Measurements from ENCODE around the gene HPX. TPM values are rescaled to one million over a fixed set of nuclear protein-coding genes. Genes with fewer than 3 reads are reported as not detected.

HPX gene
- total and polyA plus RNA-seq, 4 experiments from 2014 or later: 0.83 to 1.3 TPM; not detected in 2

DNA sequence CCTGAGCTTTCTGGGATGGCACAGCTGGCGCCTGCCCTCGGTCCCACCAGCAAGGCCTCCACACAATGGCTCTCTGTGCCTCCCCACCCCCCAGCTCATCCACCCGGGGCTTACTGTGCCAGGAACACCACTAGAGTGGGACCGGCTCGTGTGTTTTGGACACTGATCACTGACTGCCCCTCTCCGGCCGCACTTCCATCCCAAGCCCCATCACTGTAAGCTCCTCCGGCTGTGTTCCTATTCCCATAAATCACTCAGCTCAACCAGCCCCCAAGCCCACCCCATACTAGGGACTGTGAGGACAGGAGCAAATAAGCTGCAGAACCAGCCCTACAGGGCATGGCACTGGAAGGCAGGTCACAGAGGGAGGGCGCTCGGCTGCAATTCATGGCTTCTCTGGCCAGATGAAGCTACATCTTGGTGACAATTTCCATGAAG is 29.2 kb downstream of the HPX start:
- H3K4me1 Mint-ChIP-seq: peaks cover 29 to 36% (median 32%) of the 10 kb centered on the region in 4 donors
- POLR2A ChIA-PET (ENCODE audit: partially characterized antibody): interaction anchor here (16.3 kb wide), 1 partner anchor 15 kb away, joined by 503 read pairs; the partner anchor contains the start of gene SMPD1
- peaks cover 70% of the 10 kb centered on the region for H3K4me1 ChIP-seq (ENCODE audit: insufficient read depth, low read length)
- no peaks in the 10 kb centered on the region for H3K9me3 ChIP-seq (ENCODE audit: control insufficient read depth in 1 of 2, low read length in 2 of 2)
- peaks cover 17 to 25% of the 10 kb centered on the region in 2 donors for H3K36me3 Mint-ChIP-seq
- no peak overlapping the region for H3K4me3 ChIP-seq (ENCODE audit: low read length in 2 of 2)
- H3K27ac Mint-ChIP-seq: peak overlapping the region in 4 of 7 donors; percentile 7 to 68 (median 30)
- H3K4me3 Mint-ChIP-seq: no peak overlapping the region
- H3K27me3 Mint-ChIP-seq: no peaks in the 10 kb centered on the region
- no peaks in the 10 kb centered on the region for H3K9me3 Mint-ChIP-seq
- DNase-seq: no peak
- no peak overlapping the region for H3K27ac ChIP-seq (ENCODE audit: low read depth, low read length)
- H3K36me3 ChIP-seq (ENCODE audit: insufficient read depth, low read length): peaks cover 17% of the 10 kb centered on the region
- H3K27me3 ChIP-seq (ENCODE audit: insufficient read depth, low read length): no peaks in the 10 kb centered on the region
- CTCF ChIA-PET (ENCODE audit: partially characterized antibody): interaction anchor here (0.7 to 1.4 kb wide), 5 partner anchors 9 to 58 kb away, joined by 3 to 6 read pairs (median 3); no protein-coding TSS in a partner anchor
- intact Hi-C loops (cut with micrococcal nuclease): loop anchor here (10.0 kb wide), 1 partner anchor 203 kb away; the partner anchor contains the start of genes TAF10 and TPP1

DNA sequence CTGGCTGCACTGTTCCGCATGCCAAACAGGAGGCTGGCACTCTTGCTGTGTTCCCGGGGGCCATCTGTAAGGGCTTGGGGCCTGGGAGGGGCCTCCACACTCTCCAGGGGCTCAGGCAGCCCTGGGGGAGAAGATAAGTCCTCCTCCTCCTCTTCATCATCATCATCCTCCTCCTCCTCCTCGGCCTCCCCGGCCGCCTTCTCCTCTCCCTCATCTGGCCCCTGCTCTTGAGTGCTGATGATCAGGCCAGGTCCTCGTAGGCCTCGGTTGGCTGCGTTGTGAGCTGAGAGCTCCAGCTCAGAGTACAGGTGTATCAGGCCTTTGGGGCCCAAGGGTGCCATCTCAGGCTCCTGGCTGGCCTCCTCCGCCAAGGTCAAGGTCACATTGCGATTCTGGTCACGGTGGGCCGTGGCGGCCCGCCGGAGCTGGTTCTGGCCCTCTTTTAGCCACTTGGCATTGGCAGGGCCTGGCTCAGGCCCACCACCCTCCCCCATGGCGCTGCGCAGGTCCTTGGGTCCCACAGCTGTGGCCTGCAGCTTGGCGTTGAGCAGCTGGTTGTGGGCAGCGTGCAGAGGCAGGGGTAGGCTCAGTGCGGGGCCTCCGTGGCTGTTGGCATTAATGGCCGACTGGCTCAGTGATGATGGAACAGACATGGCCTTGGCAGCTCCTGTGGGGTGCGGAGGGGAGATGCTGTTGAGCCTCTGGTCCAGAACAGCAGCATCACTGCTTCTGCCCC is 29.9 kb downstream of the HPX start:
- Histone ChIP-seq H3K4me3 (ENCODE audit: low read length in 2 of 2) (no peak overlapping the region), H3K4me1 (ENCODE audit: insufficient read depth, low read length) (peaks cover 70% of the 10 kb centered on the region), H3K27me3 (ENCODE audit: insufficient read depth, low read length) (no peaks in the 10 kb centered on the region), H3K27ac (ENCODE audit: low read depth, low read length) (no peak overlapping the region), H3K9me3 (ENCODE audit: control insufficient read depth in 1 of 2, low read length in 2 of 2) (no peaks in the 10 kb centered on the region), H3K36me3 (ENCODE audit: insufficient read depth, low read length) (peaks cover 17% of the 10 kb centered on the region)
- intact Hi-C loops (cut with micrococcal nuclease): loop anchor here (10.0 kb wide), 1 partner anchor 204 kb away; the partner anchor contains the start of genes TAF10 and TPP1
- Mint-ChIP-seq H3K4me1 (peaks cover 36 to 44% (median 39%) of the 10 kb centered on the region in 4 donors), H3K36me3 (peaks cover 17 to 27% of the 10 kb centered on the region in 2 donors), H3K9me3 (no peaks in the 10 kb centered on the region), H3K27me3 (no peaks in the 10 kb centered on the region), H3K27ac (peak overlapping the region in 4 of 7 donors; percentile 22 to 80 (median 25)), H3K4me3 (peak overlapping the region in 1 of 8 donors; percentile 23)
- no peak for DNase-seq
- POLR2A ChIA-PET (ENCODE audit: partially characterized antibody): interaction anchor here (2.0 to 16.3 kb wide), 2 partner anchors 9 to 15 kb away, joined by 9 to 503 read pairs; partner anchors contain the start of genes APBB1 and SMPD1
- CTCF ChIA-PET (ENCODE audit: partially characterized antibody): interaction anchor here (0.7 to 2.3 kb wide), 5 partner anchors 18 to 57 kb away, joined by 3 to 7 read pairs (median 4); no protein-coding TSS in a partner anchor

DNA sequence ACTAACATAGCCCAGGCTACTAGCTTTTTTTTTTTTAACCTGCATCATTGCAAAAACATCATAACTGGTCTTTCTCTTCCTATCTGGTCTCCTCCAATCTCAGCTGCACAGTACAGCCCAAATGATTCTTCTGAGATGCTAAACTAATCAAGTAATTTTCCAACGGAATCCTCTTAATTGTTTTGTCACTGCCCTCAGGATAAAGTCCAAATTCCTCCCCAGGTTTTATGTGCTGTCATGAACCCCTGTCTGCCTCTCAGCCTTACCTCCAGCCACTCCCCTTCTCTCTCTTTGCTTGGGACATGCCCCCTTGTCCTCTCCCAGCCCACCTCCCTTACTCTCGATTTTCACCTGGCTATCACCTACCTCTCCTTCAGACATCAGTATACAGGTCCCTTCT is 34.4 kb downstream of the HPX start:
- Histone ChIP-seq H3K4me1 (ENCODE audit: insufficient read depth, low read length) (peaks cover 76% of the 10 kb centered on the region), H3K27me3 (ENCODE audit: insufficient read depth, low read length) (no peaks in the 10 kb centered on the region), H3K9me3 (ENCODE audit: control insufficient read depth in 1 of 2, low read length in 2 of 2) (no peaks in the 10 kb centered on the region), H3K36me3 (ENCODE audit: insufficient read depth, low read length) (peaks cover 17% of the 10 kb centered on the region), H3K4me3 (ENCODE audit: low read length in 2 of 2) (no peak overlapping the region), H3K27ac (ENCODE audit: low read depth, low read length) (no peak overlapping the region)
- peaks cover 17 to 30% of the 10 kb centered on the region in 2 donors for H3K36me3 Mint-ChIP-seq
- peak overlapping the region in 5 of 8 donors; percentile 37 to 66 (median 43) for H3K4me3 Mint-ChIP-seq
- peaks cover 0 to 1% (median 0%) of the 10 kb centered on the region in 8 donors for H3K9me3 Mint-ChIP-seq
- H3K4me1 Mint-ChIP-seq: peaks cover 55 to 85% (median 73%) of the 10 kb centered on the region in 4 donors
- H3K27me3 Mint-ChIP-seq: no peaks in the 10 kb centered on the region
- ChIA-PET POLR2A (ENCODE audit: partially characterized antibody) (interaction anchor here (0.7 to 23.7 kb wide), 5 partner anchors 10 to 277 kb away, joined by 3 to 503 read pairs (median 4); partner anchors contain the start of genes APBB1, MRPL17 and SMPD1), CTCF (ENCODE audit: partially characterized antibody) (interaction anchor here (0.9 to 5.3 kb wide), 6 partner anchors 11 to 37 kb away, joined by 3 to 40 read pairs (median 4); partner anchors contain the start of gene SMPD1)
- DNase-seq: no peak
- peak overlapping the region; percentile 63 to 94 (median 73) for H3K27ac Mint-ChIP-seq
- intact Hi-C loops (cut with micrococcal nuclease): no loop called here

DNA sequence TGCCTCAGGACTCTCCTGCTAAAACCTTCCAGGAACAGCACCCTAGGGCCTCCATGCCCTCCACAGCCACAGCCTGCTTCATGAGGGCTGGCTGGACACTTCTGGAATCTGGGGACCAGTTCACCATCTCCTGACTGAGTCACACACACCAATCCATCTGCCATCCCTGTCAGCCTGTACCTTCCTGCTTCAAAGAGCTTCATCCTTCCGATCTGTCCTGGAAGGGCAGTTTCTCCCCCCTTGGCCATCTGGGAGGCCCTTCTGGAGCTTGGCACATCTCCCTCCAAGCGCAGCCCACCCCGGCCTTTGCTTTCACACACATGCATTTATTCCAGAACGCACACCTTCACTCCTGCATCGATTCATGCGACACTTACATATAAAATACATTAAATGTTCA is 34.9 kb downstream of the HPX start:
- H3K36me3 ChIP-seq (ENCODE audit: insufficient read depth, low read length): peaks cover 14% of the 10 kb centered on the region
- H3K27me3 ChIP-seq (ENCODE audit: insufficient read depth, low read length): no peaks in the 10 kb centered on the region
- Mint-ChIP-seq H3K4me1 (peaks cover 54 to 89% (median 75%) of the 10 kb centered on the region in 4 donors), H3K36me3 (peaks cover 21 to 29% of the 10 kb centered on the region in 2 donors), H3K4me3 (peak overlapping the region in 5 of 8 donors; percentile 15 to 66 (median 43)), H3K27me3 (no peaks in the 10 kb centered on the region), H3K27ac (peak overlapping the region; percentile 63 to 94 (median 73)), H3K9me3 (peaks cover 0 to 1% (median 0%) of the 10 kb centered on the region in 8 donors)
- H3K9me3 ChIP-seq (ENCODE audit: control insufficient read depth in 1 of 2, low read length in 2 of 2): no peaks in the 10 kb centered on the region
- no peak for DNase-seq
- no peak overlapping the region for H3K4me3 ChIP-seq (ENCODE audit: low read length in 2 of 2)
- ChIA-PET CTCF (ENCODE audit: partially characterized antibody) (interaction anchor here (1.0 to 5.3 kb wide), 4 partner anchors 14 to 27 kb away, joined by 3 to 40 read pairs (median 6); partner anchors contain the start of gene SMPD1), POLR2A (ENCODE audit: partially characterized antibody) (interaction anchor here (0.7 to 23.7 kb wide), 4 partner anchors 11 to 264 kb away, joined by 3 to 503 read pairs (median 138); partner anchors contain the start of genes APBB1 and SMPD1)
- H3K4me1 ChIP-seq (ENCODE audit: insufficient read depth, low read length): peaks cover 82% of the 10 kb centered on the region
- H3K27ac ChIP-seq (ENCODE audit: low read depth, low read length): no peak overlapping the region
- intact Hi-C loops (cut with micrococcal nuclease): no loop called here

GRCh38 chr11:6405052-6405667 is 35.6 kb downstream of the HPX start:
- H3K4me3 ChIP-seq (ENCODE audit: low read length in 2 of 2): no peak overlapping the region
- peaks cover 83% of the 10 kb centered on the region for H3K4me1 ChIP-seq (ENCODE audit: insufficient read depth, low read length)
- H3K9me3 ChIP-seq (ENCODE audit: control insufficient read depth in 1 of 2, low read length in 2 of 2): no peaks in the 10 kb centered on the region
- no peaks in the 10 kb centered on the region for H3K27me3 ChIP-seq (ENCODE audit: insufficient read depth, low read length)
- Mint-ChIP-seq H3K4me1 (peaks cover 58 to 92% (median 78%) of the 10 kb centered on the region in 4 donors), H3K9me3 (peaks cover 0 to 1% (median 0%) of the 10 kb centered on the region in 8 donors), H3K27ac (peak overlapping the region in 6 of 7 donors; percentile 81 to 99 (median 94)), H3K4me3 (peak overlapping the region in 6 of 8 donors; percentile 67 to 78 (median 76)), H3K27me3 (no peaks in the 10 kb centered on the region), H3K36me3 (peaks cover 24 to 27% of the 10 kb centered on the region in 2 donors)
- peak overlapping the region; percentile 11 for H3K27ac ChIP-seq (ENCODE audit: low read depth, low read length)
- ChIA-PET POLR2A (ENCODE audit: partially characterized antibody) (interaction anchor here (1.3 to 23.7 kb wide), 3 partner anchors 12 to 26 kb away, joined by 3 to 503 read pairs (median 273); partner anchors contain the start of genes APBB1 and SMPD1), CTCF (ENCODE audit: partially characterized antibody) (interaction anchor here (1.3 to 7.6 kb wide), 5 partner anchors 16 to 39 kb away, joined by 3 to 72 read pairs (median 8); partner anchors contain the start of gene SMPD1)
- H3K36me3 ChIP-seq (ENCODE audit: insufficient read depth, low read length): peaks cover 7% of the 10 kb centered on the region
- DNase-seq: no peak
- intact Hi-C loops (cut with micrococcal nuclease): no loop called here

- H3K9me3 ChIP-seq (ENCODE audit: control insufficient read depth in 1 of 2, low read length in 2 of 2): no peaks in the 10 kb centered on the region
- Mint-ChIP-seq H3K4me1 (peaks cover 57 to 92% (median 78%) of the 10 kb centered on the region in 4 donors), H3K9me3 (peaks cover 0 to 1% (median 0%) of the 10 kb centered on the region in 8 donors), H3K4me3 (peak overlapping the region; percentile 5 to 78 (median 74)), H3K27ac (peak overlapping the region; percentile 80 to 99 (median 96)), H3K27me3 (no peaks in the 10 kb centered on the region), H3K36me3 (peaks cover 22 to 24% of the 10 kb centered on the region in 2 donors)
- H3K36me3 ChIP-seq (ENCODE audit: insufficient read depth, low read length): peaks cover 3% of the 10 kb centered on the region
- no peaks in the 10 kb centered on the region for H3K27me3 ChIP-seq (ENCODE audit: insufficient read depth, low read length)
- intact Hi-C loops (cut with micrococcal nuclease): no loop called here
- peaks cover 80% of the 10 kb centered on the region for H3K4me1 ChIP-seq (ENCODE audit: insufficient read depth, low read length)
- H3K27ac ChIP-seq (ENCODE audit: low read depth, low read length): peak overlapping the region; percentile 69
- POLR2A ChIA-PET (ENCODE audit: partially characterized antibody): interaction anchor here (1.1 to 23.7 kb wide), 5 partner anchors 12 to 79 kb away, joined by 3 to 503 read pairs (median 30); partner anchors contain the start of genes APBB1, ARFIP2, SMPD1 and TIMM10B
- peak overlapping the region in 1 of 2 donors; percentile 53 for H3K4me3 ChIP-seq (ENCODE audit: low read length in 2 of 2)
- peak; percentile 21 to 65 (median 39) for DNase-seq
- CTCF ChIA-PET (ENCODE audit: partially characterized antibody): interaction anchor here (1.2 to 7.6 kb wide), 9 partner anchors 13 to 39 kb away, joined by 3 to 72 read pairs (median 25); partner anchors contain the start of genes APBB1, HPX and SMPD1
Measured at GRCh38 chr11:6404342-6405051, 36.3 kb downstream of the HPX start.

All from CD4-positive, alpha-beta memory T cell (primary cell).